Suprapubic skin (tissue), 4 donors: ENCODE data around the gene COL23A1. TPM values are rescaled to one million over a fixed set of nuclear protein-coding genes. Genes with fewer than 3 reads are reported as not detected.

Experiments used
- DNase-seq, 2 donors: peaks; one replicate each; pipeline ENCODE4 v3.0.0-alpha.2; 2019; ENCODE audit warnings: low spot score in 2 of 2
- H3K27ac ChIP-seq: fragments of 200-600 bp; sonication (generic); one replicate; pipeline ENCODE4 v1.5.1; 2019
- H3K27me3 ChIP-seq: fragments of 200-600 bp; sonication (generic); one replicate; pipeline ENCODE4 v1.5.1; 2019
- H3K36me3 ChIP-seq: fragments of 200-600 bp; sonication (generic); one replicate; pipeline ENCODE4 v1.5.1; 2019
- H3K4me1 ChIP-seq: fragments of 200-600 bp; sonication (generic); one replicate; pipeline ENCODE4 v1.5.1; 2019
- H3K4me3 ChIP-seq: fragments of 200-600 bp; sonication (generic); one replicate; pipeline ENCODE4 v1.5.1; 2019; ENCODE audit warnings: mild to moderate bottlenecking
- H3K9me3 ChIP-seq: fragments of 200-600 bp; sonication (generic); one replicate; pipeline ENCODE4 v1.5.1; 2019
- CTCF ChIP-seq, 2 donors: fragments of 200-600 bp in 1 of 2; fragments of 450-650 bp in 1 of 2; sonication (generic) in 1 of 2; IDR thresholded peaks; one replicate each; pipeline ENCODE4 v1.5.1; 2016 to 2019; ENCODE audit warnings: antibody characterized with exemption in 2 of 2, mild to moderate bottlenecking in 1 of 2, moderate library complexity in 1 of 2
- EP300 ChIP-seq: sonication (generic); formaldehyde crosslinking; IDR thresholded peaks from one replicate; pipeline ENCODE4 v1.6.1; 2017; ENCODE audit warnings: antibody characterized with exemption
- POLR2A ChIP-seq, 2 donors: fragments of 450-650 bp; IDR thresholded peaks; one replicate each; pipeline ENCODE4 v1.6.1; 2017; ENCODE audit warnings: antibody characterized with exemption in 2 of 2, mild to moderate bottlenecking in 2 of 2, moderate library complexity in 2 of 2
- POLR2AphosphoS5 ChIP-seq, 3 donors: sonication (generic); formaldehyde crosslinking; IDR thresholded peaks; one replicate each; pipeline ENCODE4 v1.6.1; 2017; ENCODE audit warnings: antibody characterized with exemption in 3 of 3
- WGBS: methylation state at CpG from one replicate; pipeline ENCODE4 v1.1.5; 2018; 5-methylcytosine and 5-hydroxymethylcytosine counted together
- total RNA-seq, 4 donors: library from RNA; depleted of rRNA; stranded (reverse); fragments of >200 nt; gene quantifications; one replicate each; pipeline ENCODE4 v1.1.0, GENCODE V29; 2016

The COL23A1 gene
- total RNA-seq, 4 donors from 2014 or later = 1.6 to 4.4 (median 3.4) TPM

DNA sequence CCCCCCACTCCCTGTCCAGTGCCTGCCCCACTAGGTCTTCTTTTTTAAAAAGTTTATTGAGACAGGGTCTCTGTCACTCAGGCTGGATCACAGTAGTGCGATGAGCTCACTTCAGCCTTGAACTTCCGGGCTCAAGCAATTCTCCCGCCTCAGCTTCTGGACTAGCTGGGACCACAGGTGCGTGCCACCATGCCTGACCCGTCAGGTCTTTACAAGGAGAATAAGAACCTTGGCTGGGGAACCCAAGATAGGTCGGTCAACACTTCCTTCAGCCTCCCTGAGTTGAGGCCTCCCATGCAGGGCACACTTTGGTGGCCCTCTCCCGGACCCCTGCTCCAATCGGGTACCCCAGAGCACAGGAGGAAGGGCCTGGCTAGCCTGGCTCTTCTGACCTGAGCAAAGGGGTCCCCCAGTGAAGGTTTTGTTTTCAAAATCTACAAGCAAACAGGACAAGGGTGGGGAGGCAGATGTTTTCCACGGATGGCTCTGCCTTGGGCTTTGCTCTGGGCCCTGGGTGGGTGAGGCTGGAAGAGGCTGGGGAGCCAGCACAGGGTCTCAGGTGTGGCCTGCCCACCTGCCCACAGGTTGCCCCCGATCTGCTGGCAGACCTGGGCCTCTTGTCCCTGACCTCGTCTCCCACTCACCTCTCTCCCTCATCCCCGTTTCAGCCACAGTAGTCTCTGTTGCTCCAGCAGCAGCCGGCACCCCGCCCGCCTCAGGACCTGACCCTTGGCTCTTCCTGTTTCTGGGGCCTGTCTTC, 248.9 kb downstream of the COL23A1 start:
- peaks cover 14% of the 10 kb centered on the region for H3K4me1 ChIP-seq
- H3K9me3 ChIP-seq = no peaks in the 10 kb centered on the region
- no peak overlapping the region for H3K4me3 ChIP-seq
- no peak for DNase-seq
- no peaks in the 10 kb centered on the region for H3K36me3 ChIP-seq
- H3K27ac ChIP-seq = no peak overlapping the region
- TF ChIP-seq EP300 (no peak), POLR2A (IDR thresholded peaks at IDR 0.05) (no peak), CTCF (IDR thresholded peaks at IDR 0.05) (no peak), POLR2AphosphoS5 (IDR thresholded peaks at IDR 0.05) (no peak)
- H3K27me3 ChIP-seq = peaks cover 8% of the 10 kb centered on the region
- WGBS = 93% methylated on average over 12 of the region's 15 CpGs

GRCh38 chr5:178340637-178341036, 249.6 kb downstream of the COL23A1 start:
- Histone ChIP-seq H3K27ac (no peak overlapping the region), H3K27me3 (peaks cover 8% of the 10 kb centered on the region), H3K4me1 (peaks cover 14% of the 10 kb centered on the region), H3K4me3 (no peak overlapping the region), H3K9me3 (no peaks in the 10 kb centered on the region), H3K36me3 (no peaks in the 10 kb centered on the region)
- DNase-seq = peak in 1 of 2 donors; percentile 37
- TF ChIP-seq POLR2AphosphoS5 (IDR thresholded peaks at IDR 0.05) = no peak
- no peak for TF ChIP-seq CTCF (IDR thresholded peaks at IDR 0.05)
- no peak for TF ChIP-seq EP300
- TF ChIP-seq POLR2A (IDR thresholded peaks at IDR 0.05) = no peak
- 100% methylated on average over 3 of the region's 9 CpGs for WGBS

GRCh38 chr5:178340187-178340586, 250.0 kb downstream of the COL23A1 start:
- peak in 1 of 2 donors; percentile 31 for DNase-seq
- Histone ChIP-seq H3K27me3 (peaks cover 8% of the 10 kb centered on the region), H3K4me3 (no peak overlapping the region), H3K27ac (no peak overlapping the region), H3K9me3 (no peaks in the 10 kb centered on the region), H3K4me1 (peaks cover 14% of the 10 kb centered on the region), H3K36me3 (no peaks in the 10 kb centered on the region)
- TF ChIP-seq CTCF (IDR thresholded peaks at IDR 0.05) = no peak
- TF ChIP-seq POLR2AphosphoS5 (IDR thresholded peaks at IDR 0.05) = no peak
- TF ChIP-seq POLR2A (IDR thresholded peaks at IDR 0.05) = no peak
- no peak for TF ChIP-seq EP300
- WGBS = 78% methylated on average over 6 of the region's 7 CpGs

DNA sequence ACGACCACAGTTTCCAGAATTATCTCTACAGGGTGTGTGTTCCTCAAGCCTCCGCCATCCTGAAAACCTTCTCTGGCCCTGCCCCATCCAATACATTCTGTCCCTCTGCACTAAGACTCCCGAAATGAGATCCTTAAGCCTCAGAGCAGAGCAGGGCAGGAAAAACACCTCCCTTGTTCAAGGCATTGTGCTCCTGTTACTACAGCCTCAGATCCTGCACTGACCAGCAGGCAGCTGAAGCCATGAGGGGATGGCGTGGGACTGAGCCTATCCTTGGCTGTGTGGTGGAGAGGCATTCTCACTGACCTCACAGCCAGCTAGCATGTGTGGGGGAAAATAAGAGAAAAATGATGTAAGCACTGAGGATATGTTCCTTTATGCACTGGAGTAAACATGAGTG, 250.9 kb downstream of the COL23A1 start:
- Histone ChIP-seq H3K4me3 (no peak overlapping the region), H3K4me1 (peaks cover 14% of the 10 kb centered on the region), H3K27me3 (peaks cover 8% of the 10 kb centered on the region), H3K36me3 (no peaks in the 10 kb centered on the region), H3K27ac (no peak overlapping the region), H3K9me3 (no peaks in the 10 kb centered on the region)
- TF ChIP-seq EP300 (no peak), POLR2A (IDR thresholded peaks at IDR 0.05) (no peak), POLR2AphosphoS5 (IDR thresholded peaks at IDR 0.05) (no peak), CTCF (IDR thresholded peaks at IDR 0.05) (no peak)
- peak in 1 of 2 donors; percentile 13 for DNase-seq
- WGBS = 82% methylated on average over 4 of the region's 4 CpGs

GRCh38 chr5:178338750-178339144, 251.4 kb downstream of the COL23A1 start:
- peaks cover 14% of the 10 kb centered on the region for H3K4me1 ChIP-seq
- peaks cover 8% of the 10 kb centered on the region for H3K27me3 ChIP-seq
- H3K4me3 ChIP-seq = no peak overlapping the region
- H3K27ac ChIP-seq = no peak overlapping the region
- DNase-seq = peak in 1 of 2 donors; percentile 18
- no peaks in the 10 kb centered on the region for H3K9me3 ChIP-seq
- H3K36me3 ChIP-seq = no peaks in the 10 kb centered on the region
- TF ChIP-seq POLR2AphosphoS5 (IDR thresholded peaks at IDR 0.05) (no peak), POLR2A (IDR thresholded peaks at IDR 0.05) (no peak), EP300 (no peak), CTCF (IDR thresholded peaks at IDR 0.05) (no peak)
- WGBS = 64% methylated on average over 2 of the region's 2 CpGs
